ENCODE measurements around the gene PPIL6.

DNA sequence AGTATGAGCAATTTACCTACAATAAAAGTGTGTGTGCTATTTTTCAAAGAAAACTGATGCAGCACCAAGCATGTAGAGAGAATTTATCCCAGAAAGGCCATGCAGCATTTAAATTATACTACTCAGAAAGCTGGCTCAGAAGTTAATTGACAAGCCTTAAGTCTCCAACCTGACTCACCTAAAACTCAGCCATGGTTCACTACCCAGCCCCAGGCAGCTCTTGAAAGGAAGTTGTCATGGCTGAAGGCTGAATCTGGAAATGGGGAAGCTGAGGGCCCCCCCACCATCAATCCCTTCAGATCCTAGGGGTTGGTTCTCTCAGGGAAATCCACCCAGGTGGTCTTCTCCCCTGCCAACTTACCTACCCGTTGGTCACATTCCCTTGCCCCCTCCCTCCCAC is 19.7 kb downstream of the PPIL6 start:
- TF ChIP-seq, protein P1, sequence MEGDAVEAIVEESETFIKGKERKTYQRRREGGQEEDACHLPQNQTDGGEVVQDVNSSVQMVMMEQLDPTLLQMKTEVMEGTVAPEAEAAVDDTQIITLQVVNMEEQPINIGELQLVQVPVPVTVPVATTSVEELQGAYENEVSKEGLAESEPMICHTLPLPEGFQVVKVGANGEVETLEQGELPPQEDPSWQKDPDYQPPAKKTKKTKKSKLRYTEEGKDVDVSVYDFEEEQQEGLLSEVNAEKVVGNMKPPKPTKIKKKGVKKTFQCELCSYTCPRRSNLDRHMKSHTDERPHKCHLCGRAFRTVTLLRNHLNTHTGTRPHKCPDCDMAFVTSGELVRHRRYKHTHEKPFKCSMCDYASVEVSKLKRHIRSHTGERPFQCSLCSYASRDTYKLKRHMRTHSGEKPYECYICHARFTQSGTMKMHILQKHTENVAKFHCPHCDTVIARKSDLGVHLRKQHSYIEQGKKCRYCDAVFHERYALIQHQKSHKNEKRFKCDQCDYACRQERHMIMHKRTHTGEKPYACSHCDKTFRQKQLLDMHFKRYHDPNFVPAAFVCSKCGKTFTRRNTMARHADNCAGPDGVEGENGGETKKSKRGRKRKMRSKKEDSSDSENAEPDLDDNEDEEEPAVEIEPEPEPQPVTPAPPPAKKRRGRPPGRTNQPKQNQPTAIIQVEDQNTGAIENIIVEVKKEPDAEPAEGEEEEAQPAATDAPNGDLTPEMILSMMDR (IDR thresholded peaks at IDR 0.05), result no peak
- TF ChIP-seq POLR2A (IDR thresholded peaks at IDR 0.05), result no peak
